NCI-H2227 (cell line): ENCODE results near the gene GNB1L.
A peak's percentile ranks its signal among the peaks of the same experiment; 100 is the strongest.

Experiments used
- DNase-seq: peaks from one replicate; lab custom pipeline; 2025; ENCODE audit not compliant: unreplicated experiment; lab: John Stamatoyannopoulos, UW

The GNB1L gene

GRCh38 chr22:19765477-19766239 is 89.0 kb downstream of the GNB1L start:
- no peak for DNase-seq

GRCh38 chr22:19764636-19765476 is 89.8 kb downstream of the GNB1L start:
- no peak for DNase-seq

GRCh38 chr22:19764299-19764593 is 90.4 kb downstream of the GNB1L start:
- no peak for DNase-seq

GRCh38 chr22:19763458-19764298 is 91.0 kb downstream of the GNB1L start:
- DNase-seq, result no peak

GRCh38 chr22:19762568-19763457 is 91.9 kb downstream of the GNB1L start:
- no peak for DNase-seq

- no peak for DNase-seq
Measured at GRCh38 chr22:19761725-19762567, 92.7 kb downstream of the GNB1L start.

- no peak for DNase-seq
Measured at GRCh38 chr22:19760951-19761724, 93.5 kb downstream of the GNB1L start.

GRCh38 chr22:19760058-19760950 is 94.4 kb downstream of the GNB1L start, which contains the start of gene TBX1:
TSS of gene TBX1 (plus strand) at chr22:19760778. CDS start at chr22:19760844, 66 bp downstream.
- DNase-seq, result no peak

- peak; percentile 32 for DNase-seq
Measured at GRCh38 chr22:19759427-19760057, 95.1 kb downstream of the GNB1L start.

GRCh38 chr22:19758896-19759426 is 95.7 kb downstream of the GNB1L start:
- DNase-seq, result no peak

- DNase-seq, result no peak
Measured at GRCh38 chr22:19757985-19758895, 96.4 kb downstream of the GNB1L start.

GRCh38 chr22:19757140-19757984 is 97.3 kb downstream of the GNB1L start:
- DNase-seq, result no peak

- no peak for DNase-seq
Measured at GRCh38 chr22:19756288-19757128, 98.2 kb downstream of the GNB1L start.

- no peak for DNase-seq
Measured at GRCh38 chr22:19755722-19756287, 98.9 kb downstream of the GNB1L start.
